SW 1271 (cell line): ENCODE data around the gene CHI3L1.
"Not testable (repeated sequence)": the region's sequence is repeated elsewhere in the genome, so short reads cannot be mapped to it uniquely, and the experiment has no call there.

Experiments
- DNase-seq, 2 experiments: peaks; one replicate each; lab custom pipeline; 2025; lab: John Stamatoyannopoulos, UW

CHI3L1 gene

GRCh38 chr1:203186446-203187303 is at the start of gene CHI3L1:
Gene CHI3L1 (minus strand): TSS chr1:203186704. CDS start chr1:203186623, 81 bp downstream.
- DNase-seq = no peak

GRCh38 chr1:203234901-203235300 is 48.4 kb upstream of the CHI3L1 start:
- not testable (repeated sequence) for DNase-seq

- DNase-seq = no peak
Observed at GRCh38 chr1:203229471-203230135, 43.1 kb upstream of the CHI3L1 start, which contains the start of gene CHIT1. Gene CHIT1 (minus strand): TSS chr1:203229673. CDS start chr1:203229636, 37 bp downstream.

- no peak for DNase-seq
Observed at GRCh38 chr1:203228670-203229069, 42.2 kb upstream of the CHI3L1 start.

GRCh38 chr1:203227371-203228083 is 41.0 kb upstream of the CHI3L1 start:
- no peak for DNase-seq

- no peak for DNase-seq
Observed at GRCh38 chr1:203225071-203225470, 38.6 kb upstream of the CHI3L1 start.

GRCh38 chr1:203223012-203223775 is 36.7 kb upstream of the CHI3L1 start:
- DNase-seq = no peak

GRCh38 chr1:203219934-203220333 is 33.4 kb upstream of the CHI3L1 start:
- DNase-seq = no peak

- DNase-seq = no peak
Observed at GRCh38 chr1:203219171-203219570, 32.7 kb upstream of the CHI3L1 start.

- DNase-seq = no peak
Observed at GRCh38 chr1:203217668-203218067, 31.2 kb upstream of the CHI3L1 start.

- DNase-seq = no peak
Observed at GRCh38 chr1:203217139-203217655, 30.7 kb upstream of the CHI3L1 start.

GRCh38 chr1:203216274-203217138 is 30.0 kb upstream of the CHI3L1 start:
- DNase-seq = peak in 1 of 2 experiments; percentile 32

- DNase-seq = no peak
Observed at GRCh38 chr1:203215573-203215972, 29.1 kb upstream of the CHI3L1 start.

- DNase-seq = no peak
Observed at GRCh38 chr1:203214871-203215270, 28.4 kb upstream of the CHI3L1 start.

GRCh38 chr1:203213126-203213525 is 26.6 kb upstream of the CHI3L1 start:
- no peak for DNase-seq

- no peak for DNase-seq
Observed at GRCh38 chr1:203211812-203212211, 25.3 kb upstream of the CHI3L1 start.

- DNase-seq = no peak
Observed at GRCh38 chr1:203210988-203211387, 24.5 kb upstream of the CHI3L1 start.

GRCh38 chr1:203210350-203210749 is 23.8 kb upstream of the CHI3L1 start:
- DNase-seq = no peak

- no peak for DNase-seq
Observed at GRCh38 chr1:203208181-203208580, 21.7 kb upstream of the CHI3L1 start.

- no peak for DNase-seq
Observed at GRCh38 chr1:203207751-203208150, 21.2 kb upstream of the CHI3L1 start.
